Measurements from ENCODE around the gene CLDN10.
"Not testable (repeated sequence)": the region's sequence is repeated elsewhere in the genome, so short reads cannot be mapped to it uniquely, and the experiment has no call there.

Gene CLDN10

DNA sequence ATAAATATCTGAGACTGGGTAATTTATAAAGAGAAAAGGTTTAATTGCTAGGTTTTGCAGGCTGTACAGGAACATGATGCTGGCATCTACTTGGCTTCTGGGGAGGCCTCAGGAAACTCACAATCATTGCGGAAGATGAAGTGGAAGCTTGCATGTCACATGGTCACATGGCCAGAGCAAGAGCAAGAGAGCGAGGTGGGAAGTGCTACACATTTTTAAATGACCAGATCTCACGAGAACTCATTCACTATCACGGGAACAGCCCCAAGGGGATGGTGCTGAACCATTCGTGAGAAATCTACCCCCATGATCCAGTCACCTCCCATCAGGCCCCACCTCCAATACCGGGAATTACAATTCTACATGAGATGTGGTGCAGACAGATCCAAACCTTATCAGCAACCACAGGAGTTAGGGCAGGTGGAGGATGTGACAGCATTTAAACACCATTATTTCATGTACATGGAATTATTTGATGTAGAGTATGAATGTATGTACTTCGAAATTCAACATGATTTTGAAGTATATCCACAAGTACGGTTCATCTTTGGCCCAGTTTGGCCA lies 10.5 kb upstream of the CLDN10 start:
- DNase-seq (ENCODE audit: low read depth): no peak

DNA sequence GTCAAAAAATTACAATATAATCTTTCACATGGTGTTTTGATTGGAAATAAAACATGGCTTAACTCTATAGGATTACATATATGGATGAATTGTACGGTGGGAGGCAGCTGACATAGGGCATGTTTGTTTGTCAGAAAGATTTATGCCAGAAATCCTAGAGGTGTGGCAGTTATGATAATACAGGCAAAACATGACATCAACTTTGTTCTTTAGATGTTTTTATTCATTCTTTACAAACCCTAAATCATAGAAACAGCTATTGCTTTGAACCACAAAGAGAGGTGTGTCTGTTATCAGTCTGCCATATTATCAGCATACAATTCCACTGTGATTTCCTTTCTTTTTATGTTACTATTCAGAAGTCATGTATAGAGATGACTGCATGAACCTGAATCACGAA lies 8.2 kb upstream of the CLDN10 start:
- DNase-seq (ENCODE audit: low read depth): no peak

DNA sequence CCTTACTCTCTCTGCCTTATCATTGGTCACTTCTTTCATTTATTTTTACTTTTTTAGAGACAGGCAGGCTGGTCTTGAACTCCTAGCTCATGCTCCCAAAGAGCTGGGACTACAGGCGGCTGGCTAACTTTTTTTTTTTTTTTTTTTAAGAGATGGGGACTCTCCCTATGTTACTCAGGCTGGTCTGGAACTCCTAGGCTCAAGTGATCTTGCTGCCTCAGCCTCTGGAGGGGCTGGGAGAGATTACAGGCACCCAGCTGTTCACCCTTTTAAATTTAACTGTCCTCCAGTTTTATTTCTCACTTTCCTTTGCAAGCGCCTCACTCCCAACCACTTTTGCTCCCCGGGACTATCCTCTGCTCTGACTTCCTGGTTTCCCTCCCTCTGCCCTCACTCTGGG lies 5.6 kb upstream of the CLDN10 start:
- DNase-seq (ENCODE audit: low read depth): no peak

DNA sequence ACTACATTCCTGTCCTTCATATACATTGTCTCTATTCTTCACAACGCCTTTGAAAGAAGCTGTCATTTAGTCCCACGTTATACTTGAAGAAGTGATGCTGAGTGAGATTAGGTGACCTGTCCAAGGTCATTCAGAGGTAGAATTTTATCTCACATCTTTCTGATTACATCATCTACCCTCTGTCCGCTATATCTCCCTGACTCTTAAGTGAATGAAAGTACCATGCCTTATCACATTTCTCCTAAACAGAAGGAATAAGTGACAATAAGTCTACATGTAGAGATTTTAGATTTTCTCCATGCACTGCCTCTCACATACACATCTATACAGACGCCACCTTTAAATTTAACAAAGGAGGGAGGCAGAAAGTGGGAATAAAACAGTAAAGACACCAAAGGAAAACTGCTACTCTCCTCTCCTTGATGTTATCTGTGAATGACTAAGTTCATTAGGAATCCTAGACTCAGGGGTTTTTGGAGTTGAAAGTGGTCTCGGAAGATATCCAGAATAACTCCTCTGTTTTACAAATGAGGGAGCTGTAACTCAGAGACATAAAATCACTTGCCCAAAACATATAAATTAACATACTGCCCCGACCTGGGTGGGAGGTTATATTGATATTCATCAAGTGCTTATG lies 4.9 kb upstream of the CLDN10 start:
- DNase-seq (ENCODE audit: low read depth): no peak

DNA sequence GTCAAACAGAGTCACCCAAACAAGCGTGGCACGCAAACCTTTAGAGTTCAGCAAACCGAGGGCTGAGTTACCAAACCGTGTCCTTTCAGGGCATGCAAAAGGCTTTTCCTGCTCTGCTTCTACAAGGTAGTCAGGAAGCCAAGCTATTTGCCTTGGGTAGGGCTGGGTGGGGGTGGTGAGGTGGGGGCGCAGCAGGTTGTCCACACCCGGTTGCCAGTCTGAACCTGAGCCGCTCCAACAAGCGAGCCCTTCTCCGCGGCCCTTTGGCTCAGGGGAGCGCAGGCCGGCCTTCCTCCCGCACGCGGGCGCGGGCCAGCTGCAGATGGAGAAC lies 347 bp upstream of the CLDN10 start:
- no peak for DNase-seq (ENCODE audit: low read depth)

DNA sequence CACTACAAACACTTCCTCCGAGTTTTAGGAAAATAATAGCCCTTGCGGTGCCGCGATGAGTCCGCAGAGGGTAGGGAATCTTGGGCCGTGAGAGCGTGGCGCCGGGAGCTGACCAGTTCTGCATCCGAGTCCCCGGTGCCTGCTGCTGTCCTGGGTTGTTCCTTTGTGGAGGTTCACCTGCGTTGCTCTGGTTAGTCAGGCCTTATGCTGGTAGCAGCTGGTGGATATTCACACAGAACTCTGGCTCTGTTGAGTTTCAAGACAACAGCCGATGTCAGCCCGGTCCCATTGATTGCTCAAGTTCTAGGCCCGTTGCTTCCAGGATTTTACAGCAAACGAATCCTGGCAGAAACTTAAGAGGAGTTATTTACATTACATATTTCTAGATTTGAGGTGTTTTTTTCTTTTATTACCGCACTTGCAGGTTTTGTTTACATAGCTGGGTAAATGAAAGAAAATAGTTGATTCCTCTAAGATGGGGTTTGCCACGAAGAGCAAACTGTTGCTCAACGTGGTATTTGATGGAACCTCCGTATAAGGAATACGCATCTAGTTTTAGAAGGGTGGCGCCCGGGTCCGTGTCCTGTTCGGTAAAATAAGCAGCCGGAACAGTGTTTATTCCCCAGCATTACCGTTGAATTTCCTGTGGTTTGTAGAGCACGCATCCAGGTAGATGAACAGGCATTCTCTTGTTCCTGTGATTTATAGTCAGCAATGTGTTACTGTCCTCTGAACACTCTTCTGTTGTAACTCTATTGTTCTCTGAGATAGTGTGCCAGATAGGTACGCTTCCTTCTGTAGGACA lies 1.3 kb downstream of the CLDN10 start:
- no peak for DNase-seq (ENCODE audit: low read depth)

DNA sequence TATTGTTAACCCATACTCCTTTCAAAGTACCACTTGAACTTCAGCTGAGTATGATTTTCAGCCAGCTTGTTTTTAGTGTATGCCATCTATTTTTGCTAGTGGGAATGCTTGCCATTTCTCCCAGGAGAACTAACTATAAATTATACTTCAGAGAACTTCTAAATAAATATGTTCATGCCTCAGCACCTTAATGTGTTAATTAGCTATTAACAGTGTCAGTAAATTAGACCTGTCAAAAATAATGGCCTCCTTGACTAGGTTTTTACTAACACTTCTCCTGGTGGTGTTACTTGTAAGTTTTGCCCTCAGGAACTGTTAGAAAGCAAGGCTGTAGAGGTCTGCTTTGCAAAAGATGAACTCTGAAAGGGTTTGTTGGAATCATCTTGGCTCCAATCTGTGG lies 4.5 kb downstream of the CLDN10 start:
- DNase-seq (ENCODE audit: low read depth): no peak

DNA sequence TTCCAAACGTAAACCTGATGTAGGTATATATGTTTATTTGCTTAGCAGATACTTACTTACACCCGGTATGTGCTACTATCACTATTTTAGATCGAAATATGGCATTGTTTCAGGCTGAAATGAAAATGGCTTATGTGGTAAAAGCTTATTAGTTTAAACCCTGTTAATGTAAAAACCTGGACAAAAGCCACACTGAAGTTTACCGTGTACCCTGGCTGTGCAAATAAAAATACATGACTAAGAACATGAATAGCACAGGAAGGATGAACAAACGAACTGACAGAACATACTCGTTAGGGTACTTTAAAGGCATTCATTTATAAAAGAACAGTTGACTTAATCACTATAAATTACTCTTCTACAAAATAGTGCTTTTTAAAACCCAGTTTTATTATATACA lies 6.6 kb downstream of the CLDN10 start:
- DNase-seq (ENCODE audit: low read depth): no peak

DNA sequence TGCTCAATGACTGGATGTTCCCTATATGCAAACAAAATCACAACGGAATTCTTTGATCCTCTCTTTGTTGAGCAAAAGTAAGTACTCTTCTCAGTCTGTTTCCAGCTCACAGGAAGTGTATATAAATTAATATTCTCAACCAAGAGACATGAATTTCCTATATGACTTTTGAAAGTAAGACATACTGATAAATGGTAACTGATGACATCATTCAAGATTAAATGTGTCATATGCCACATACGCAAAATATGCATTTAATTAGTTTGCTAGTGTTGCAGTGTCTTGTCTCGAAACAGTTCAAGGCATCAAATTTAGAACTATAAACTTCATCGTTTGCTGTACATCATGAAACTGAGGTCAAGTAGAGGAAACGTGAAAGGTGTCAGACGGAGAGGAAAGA lies 7.9 kb downstream of the CLDN10 start:
- no peak for DNase-seq (ENCODE audit: low read depth)

DNA sequence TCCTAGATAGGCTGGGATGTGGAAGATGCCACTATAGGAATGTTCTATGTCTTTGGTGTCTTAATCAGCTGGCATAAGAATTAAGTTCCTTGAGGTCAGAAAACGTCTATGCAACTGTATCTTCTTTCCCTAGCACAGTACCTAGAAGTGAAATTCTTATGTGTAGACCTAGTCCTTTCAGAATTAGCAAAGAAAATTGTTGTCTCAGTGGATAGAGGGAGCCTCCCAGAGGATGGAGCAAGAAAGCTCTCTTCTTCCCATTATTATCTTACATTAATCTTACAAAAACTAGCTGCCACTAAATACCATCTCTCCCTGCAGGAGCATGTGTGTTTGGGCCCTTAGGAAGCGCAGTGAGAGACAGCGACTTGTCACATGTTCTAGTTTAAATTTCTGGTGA lies 11.6 kb downstream of the CLDN10 start:
- DNase-seq (ENCODE audit: low read depth): no peak

DNA sequence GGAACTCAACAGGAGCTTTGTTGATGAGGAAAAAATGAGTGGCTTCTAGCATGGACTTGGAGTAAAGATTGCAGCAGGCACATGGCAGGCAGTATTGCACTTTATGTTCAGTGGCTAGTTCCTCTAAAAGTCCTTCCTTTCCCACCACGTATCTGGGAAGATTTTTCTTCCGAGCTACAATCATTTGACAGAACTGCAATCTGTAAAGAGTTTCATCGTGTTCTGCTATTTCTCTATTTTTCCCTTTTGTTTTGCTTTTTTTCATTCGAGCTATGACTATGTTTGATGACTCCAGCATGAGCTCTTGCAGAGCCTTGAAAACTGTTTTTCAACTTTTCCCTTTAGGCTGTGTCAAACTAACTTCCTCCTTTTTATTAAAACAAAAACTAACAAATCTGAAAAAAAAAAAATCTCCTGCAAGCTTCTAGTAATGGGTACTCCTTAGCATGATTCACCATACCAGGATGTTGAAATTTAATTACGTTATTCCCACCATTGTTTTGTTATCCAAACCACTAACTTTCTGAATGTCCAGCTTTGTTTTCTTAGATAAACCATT lies 12.3 kb downstream of the CLDN10 start:
- no peak for DNase-seq (ENCODE audit: low read depth)

DNA sequence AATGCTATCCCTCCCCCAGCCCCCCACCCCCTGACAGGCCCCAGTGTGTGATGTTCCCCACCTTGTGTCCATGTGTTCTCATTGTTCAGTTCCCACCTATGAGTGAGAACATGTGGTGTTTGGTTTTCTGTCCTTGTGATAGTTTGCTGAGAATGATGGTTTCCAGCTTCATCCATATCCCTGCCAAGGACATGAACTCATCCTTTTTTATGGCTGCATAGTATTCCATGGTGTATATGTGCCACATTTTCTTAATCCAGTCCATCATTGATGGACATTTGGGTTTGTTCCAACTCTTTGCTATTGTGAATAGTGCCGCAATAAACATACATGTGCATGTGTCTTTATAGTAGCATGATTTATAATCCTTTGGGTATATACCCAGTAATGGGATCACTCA lies 13.2 kb downstream of the CLDN10 start:
- DNase-seq (ENCODE audit: low read depth): not testable (repeated sequence)

DNA sequence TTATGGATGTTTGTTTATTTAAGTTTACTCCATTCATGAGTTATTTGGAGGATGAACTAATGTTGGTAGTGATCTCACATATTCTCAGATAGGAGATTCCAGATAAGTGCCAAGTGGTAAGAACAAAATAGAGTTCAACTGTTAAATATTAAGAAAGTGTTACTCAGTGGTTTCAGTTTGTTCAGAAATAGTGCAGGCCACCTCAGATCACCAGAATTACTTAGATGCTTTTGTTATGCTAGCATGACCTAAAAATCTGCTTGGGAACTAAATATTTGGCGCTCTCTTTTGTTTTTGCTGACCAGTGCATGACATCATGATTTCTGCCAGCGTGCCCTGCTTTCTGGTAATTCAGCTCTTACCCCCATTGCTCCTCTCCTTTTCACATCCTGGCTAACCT lies 15.6 kb downstream of the CLDN10 start:
- no peak for DNase-seq (ENCODE audit: low read depth)

DNA sequence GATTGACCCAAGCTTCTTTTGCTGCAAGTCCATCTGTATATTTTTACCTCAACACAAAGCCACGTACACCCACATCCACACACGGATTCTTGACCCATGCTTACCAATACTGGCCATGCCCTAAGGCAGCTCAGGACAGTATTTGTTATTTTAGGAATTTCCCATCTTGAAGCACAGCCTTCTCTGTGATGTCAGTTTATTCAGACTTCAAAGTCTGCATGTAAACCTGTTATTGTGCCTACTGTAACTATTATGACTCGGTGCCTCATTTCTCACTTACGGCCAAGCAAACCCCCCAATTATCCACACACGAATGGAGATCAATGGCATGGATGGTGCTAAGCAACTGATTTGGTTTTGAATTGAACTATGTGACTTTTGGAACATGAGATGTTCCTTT lies 17.5 kb downstream of the CLDN10 start:
- no peak for DNase-seq (ENCODE audit: low read depth)

DNA sequence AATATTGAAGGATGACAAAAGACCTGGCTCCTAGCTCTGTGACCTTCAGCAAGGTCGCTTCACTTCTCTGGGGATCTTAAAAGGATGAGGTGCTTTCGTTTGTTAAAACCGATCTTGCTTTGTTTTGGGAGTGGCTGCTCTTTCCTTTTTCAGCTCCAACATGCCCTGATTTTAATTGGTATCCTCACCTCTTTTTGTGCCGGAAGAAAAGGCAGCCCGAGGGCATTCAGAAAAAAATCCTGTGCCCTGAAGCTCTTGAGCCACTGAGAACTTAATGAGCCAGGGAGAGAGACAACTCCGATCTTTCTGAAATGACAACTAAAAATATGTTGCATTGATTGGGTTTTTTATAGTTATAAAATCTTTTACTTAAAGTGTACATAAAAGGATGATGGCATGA lies 19.4 kb downstream of the CLDN10 start:
- DNase-seq (ENCODE audit: low read depth): no peak

DNA sequence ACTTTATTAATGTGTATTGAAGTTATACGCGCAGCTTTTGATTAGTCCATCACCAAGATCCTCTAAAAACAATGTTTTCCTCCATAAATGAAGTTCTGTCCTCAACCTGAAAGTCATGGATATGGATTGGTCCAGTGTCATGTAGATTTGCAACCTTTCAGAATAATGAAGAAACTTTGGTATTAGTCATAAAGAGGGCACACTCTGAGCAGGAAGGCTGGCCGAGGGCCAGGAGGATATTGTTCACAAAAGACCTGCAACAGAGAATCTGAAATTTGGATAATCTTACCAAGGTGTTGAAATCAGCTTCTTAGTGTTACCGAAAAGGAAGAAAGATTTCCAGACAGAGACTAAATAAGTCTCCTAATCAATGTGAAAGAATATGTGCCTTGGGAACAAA lies 20.7 kb downstream of the CLDN10 start:
- no peak for DNase-seq (ENCODE audit: low read depth)

DNA sequence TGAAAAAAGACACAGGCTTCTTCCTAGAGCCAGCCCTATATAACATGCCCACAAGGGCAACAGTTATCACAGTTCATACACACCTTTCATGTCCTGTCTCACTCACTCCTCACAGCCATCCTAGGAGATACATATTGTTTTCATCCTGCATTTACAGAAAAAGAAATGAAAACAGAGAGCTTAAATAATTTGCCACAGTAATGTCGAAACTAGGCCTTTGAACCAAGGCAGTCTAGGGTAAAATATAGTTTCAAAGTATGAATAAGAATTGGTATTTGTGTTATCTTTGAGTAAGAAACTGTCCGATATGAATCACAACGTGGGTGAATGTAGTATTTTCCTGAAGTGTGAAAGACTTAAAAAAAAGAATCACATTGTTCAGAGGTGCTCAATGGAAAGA lies 26.8 kb downstream of the CLDN10 start:
- DNase-seq (ENCODE audit: low read depth): no peak

DNA sequence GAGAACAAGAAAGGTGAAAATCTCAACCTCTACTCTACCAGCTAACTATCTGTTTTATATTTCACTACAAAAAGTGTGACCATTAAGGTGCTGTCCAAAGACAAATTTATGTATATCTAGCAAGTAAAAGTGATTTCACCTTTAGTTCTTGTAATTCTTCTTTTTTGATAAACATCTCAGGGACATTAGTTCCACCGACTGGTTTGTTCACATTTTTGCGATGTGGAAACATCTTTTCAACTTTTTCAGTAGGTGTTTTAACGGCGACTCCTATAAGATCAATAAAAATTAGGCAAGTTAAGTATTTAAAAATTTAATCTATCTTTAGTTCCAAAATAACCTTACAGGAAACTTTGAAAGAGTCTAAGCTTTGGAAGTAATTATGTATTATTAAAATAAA lies 33.3 kb downstream of the CLDN10 start:
- no peak for DNase-seq (ENCODE audit: low read depth)

DNA sequence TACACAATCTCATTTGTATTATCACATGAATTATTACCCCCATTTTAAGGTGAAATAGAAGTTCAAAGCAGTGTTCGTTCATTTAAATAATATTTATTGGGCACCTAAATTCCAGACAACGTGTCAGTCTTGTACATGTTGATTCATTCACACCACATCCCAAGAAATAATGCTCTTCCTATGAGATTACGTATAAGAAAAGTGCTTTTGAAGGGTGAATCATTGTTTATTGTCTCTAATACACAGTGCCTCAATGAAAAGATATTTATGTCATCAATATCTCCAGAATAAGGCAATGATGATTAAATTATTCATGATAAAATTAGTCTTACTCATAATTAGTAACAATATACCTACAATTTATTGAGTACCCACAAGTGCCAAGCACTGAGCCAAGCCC lies 35.6 kb downstream of the CLDN10 start:
- DNase-seq (ENCODE audit: low read depth): no peak

DNA sequence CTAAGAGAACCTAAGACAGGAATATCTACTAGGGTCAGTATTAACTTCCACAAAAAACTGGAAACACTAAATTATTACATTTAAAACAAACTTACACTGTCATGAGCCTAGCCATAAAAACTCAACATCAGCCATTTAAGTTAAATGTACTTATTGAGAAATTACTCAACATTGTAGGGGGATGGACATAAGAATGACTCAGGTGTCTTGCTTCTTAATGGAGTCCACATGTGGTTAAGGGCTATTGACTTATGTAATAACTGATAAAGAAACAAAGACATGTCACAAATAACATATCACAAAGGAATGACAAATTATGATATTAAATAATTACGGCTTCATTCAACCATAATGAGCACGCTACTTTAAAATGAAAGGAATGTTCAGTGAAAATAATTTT lies 36.2 kb downstream of the CLDN10 start:
- no peak for DNase-seq (ENCODE audit: low read depth)

DNA sequence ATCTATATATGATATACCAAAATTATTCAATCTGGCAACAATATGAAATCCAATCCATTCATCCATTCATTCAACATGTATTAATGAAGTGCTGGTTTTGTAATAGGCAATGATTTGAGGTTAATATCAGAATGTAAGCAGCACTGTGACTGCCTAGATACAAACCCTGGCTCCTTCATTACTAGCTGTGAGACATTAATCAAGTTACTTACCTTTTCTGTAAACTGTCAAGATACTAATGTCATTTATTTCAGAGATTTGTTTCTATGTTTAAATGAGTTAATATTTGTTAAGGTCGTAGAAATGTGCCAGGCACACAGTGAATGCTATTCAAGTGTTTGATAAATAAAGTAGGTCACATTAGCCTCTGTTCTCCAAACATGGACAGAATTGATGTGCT lies 40.9 kb downstream of the CLDN10 start:
- DNase-seq (ENCODE audit: low read depth): no peak

DNA sequence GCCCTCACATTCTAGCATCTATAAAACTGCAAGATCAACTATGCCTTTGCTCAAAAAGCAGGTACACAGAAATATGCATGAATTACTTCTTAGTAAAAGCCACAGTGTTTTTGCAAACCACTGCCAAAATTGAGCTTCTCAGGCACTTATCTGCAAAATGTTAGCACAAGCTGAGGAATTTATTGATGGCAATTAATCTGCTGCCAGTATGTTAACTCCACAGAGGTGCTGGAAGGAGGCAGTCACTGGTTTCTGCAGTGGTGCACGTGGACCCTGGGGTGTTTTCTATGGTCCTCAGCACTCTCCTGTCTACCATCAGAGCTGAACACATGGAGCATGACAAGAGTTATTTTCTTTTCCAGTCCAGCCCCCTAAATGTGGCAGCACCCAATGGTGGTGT lies 44.2 kb downstream of the CLDN10 start:
- DNase-seq (ENCODE audit: low read depth): no peak

DNA sequence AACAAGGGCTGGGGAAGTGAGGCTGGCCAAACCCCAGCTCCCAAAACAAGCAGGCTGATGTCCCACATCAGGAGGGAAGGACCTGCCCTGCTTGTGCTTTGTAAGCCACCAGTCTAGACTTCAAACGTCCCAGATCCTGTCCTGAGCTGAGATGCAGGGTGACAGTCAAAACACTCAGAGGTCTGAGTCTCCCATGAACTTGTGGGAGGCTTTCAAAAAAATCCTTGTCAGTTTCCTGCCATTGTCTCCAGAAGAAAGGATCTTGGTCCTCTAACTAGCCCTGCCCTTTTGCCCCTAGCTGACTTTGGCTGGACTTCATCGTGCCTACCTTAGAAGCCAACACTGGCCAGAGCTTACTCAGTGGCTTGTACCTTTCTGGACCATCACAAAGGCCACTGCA lies 48.7 kb downstream of the CLDN10 start:
- DNase-seq (ENCODE audit: low read depth): no peak

DNA sequence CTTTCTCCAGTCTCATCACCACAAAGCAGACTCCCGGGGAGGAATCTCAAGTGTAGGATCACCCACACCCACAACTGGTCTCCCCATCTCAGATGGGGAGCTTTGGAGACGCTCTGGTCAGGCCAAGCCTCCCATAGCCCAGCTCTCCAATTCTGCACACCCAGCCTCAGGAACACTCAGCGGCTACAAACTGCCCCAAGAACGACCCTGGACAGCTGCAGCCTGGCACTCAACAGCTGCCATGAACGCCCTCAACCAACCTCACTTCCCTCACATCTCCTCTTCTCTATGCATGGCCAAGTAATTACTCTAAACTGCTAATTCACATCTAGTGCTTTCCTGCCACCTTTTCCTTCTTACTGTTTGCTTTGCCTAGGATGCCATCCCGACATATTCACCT lies 49.4 kb downstream of the CLDN10 start:
- DNase-seq (ENCODE audit: low read depth): no peak

All from stimulated activated CD8-positive, alpha-beta memory T cell treated with anti-CD3 and anti-CD28 coated beads, Interleukin-4, amount 100 ng/mL, for 24 hours (primary cell).